IgD-negative memory B cell (primary cell): Measurements from ENCODE around the gene NEBL. TPM values are rescaled to one million over a fixed set of nuclear protein-coding genes. Genes with fewer than 3 reads are reported as not detected.

Experiments
- H3K27ac Mint-ChIP-seq, 3 donors: one replicate each; pipeline ENCODE4 v1.8.0; 2020 to 2022; ENCODE audit warnings: mild to moderate bottlenecking in 3 of 3, mixed read lengths in 3 of 3, moderate library complexity in 1 of 3
- H3K27me3 Mint-ChIP-seq: one replicate; pipeline ENCODE4 v1.8.0; 2021; ENCODE audit warnings: mixed read lengths
- H3K36me3 Mint-ChIP-seq: one replicate; pipeline ENCODE4 v1.8.0; 2020; ENCODE audit warnings: mild to moderate bottlenecking, mixed read lengths
- H3K4me1 Mint-ChIP-seq, 3 donors: one replicate each; pipeline ENCODE4 v1.8.0; 2020 to 2022; ENCODE audit warnings: mixed read lengths in 3 of 3, mild to moderate bottlenecking in 1 of 3
- H3K4me3 Mint-ChIP-seq, 4 donors: one replicate each; pipeline ENCODE4 v1.8.0; 2020 to 2022; ENCODE audit warnings: mild to moderate bottlenecking in 4 of 4, mixed read lengths in 4 of 4, moderate library complexity in 3 of 4
- H3K9me3 Mint-ChIP-seq, 3 donors: one replicate each; pipeline ENCODE4 v1.8.0; 2020 to 2021; ENCODE audit warnings: mixed read lengths in 3 of 3, mild to moderate bottlenecking in 1 of 3
- polyA plus RNA-seq: library from polyadenylated mRNA; unstranded; fragments of 300-500 nt; fragmentation: Illumina TruSeq; gene quantifications from one replicate; pipeline ENCODE4 v1.2.3, GENCODE V29; 2021

Gene NEBL
- polyA plus RNA-seq, 1 donor from 2014 or later: not detected

- Mint-ChIP-seq H3K4me3 (no peak overlapping the region), H3K27ac (no peak overlapping the region), H3K9me3 (peaks cover 2 to 9% (median 3%) of the 10 kb centered on the region in 3 donors), H3K4me1 (no peaks in the 10 kb centered on the region), H3K27me3 (no peaks in the 10 kb centered on the region), H3K36me3 (no peaks in the 10 kb centered on the region)
These were observed 41.6 kb downstream of the NEBL start for GRCh38 chr10:20855398-20856038.

DNA sequence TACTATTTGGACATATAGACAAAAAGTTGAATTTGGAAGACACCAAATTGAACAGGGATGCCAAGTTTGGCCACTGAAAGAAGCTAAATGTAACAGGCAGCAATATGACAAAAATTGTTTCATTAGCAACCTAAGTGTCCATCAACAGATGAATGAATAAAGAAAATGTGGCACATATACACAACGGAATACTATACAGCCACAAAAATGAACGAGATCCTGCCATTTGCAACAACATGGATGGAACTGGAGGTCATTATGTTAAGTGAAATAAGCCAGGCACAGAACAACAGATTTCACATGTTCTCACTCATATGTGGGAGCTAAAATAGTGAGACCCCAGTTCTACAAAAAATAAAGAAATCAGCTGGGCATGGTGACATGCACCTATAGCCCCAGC is 43.8 kb downstream of the NEBL start:
- H3K27ac Mint-ChIP-seq: no peak overlapping the region
- no peaks in the 10 kb centered on the region for H3K27me3 Mint-ChIP-seq
- no peaks in the 10 kb centered on the region for H3K4me1 Mint-ChIP-seq
- H3K4me3 Mint-ChIP-seq: no peak overlapping the region
- H3K36me3 Mint-ChIP-seq: no peaks in the 10 kb centered on the region
- peaks cover 7 to 22% (median 8%) of the 10 kb centered on the region in 3 donors for H3K9me3 Mint-ChIP-seq

GRCh38 chr10:20852303-20852702 is 44.8 kb downstream of the NEBL start:
- Mint-ChIP-seq H3K9me3 (peaks cover 7 to 22% (median 9%) of the 10 kb centered on the region in 3 donors), H3K27me3 (no peaks in the 10 kb centered on the region)

GRCh38 chr10:20847512-20847911 is 49.6 kb downstream of the NEBL start:
- no peaks in the 10 kb centered on the region for H3K4me1 Mint-ChIP-seq
- no peaks in the 10 kb centered on the region for H3K27me3 Mint-ChIP-seq
- H3K4me3 Mint-ChIP-seq: no peak overlapping the region
- H3K27ac Mint-ChIP-seq: no peak overlapping the region
- H3K9me3 Mint-ChIP-seq: peaks cover 4 to 13% (median 7%) of the 10 kb centered on the region in 3 donors
- H3K36me3 Mint-ChIP-seq: peaks cover 2% of the 10 kb centered on the region

More at GRCh38 chr10:20852303-20852702, 44.8 kb downstream of the NEBL start:
- no peak overlapping the region for H3K4me3 Mint-ChIP-seq
- H3K4me1 Mint-ChIP-seq: no peaks in the 10 kb centered on the region
- no peak overlapping the region for H3K27ac Mint-ChIP-seq
- no peaks in the 10 kb centered on the region for H3K36me3 Mint-ChIP-seq

- Mint-ChIP-seq H3K27ac (no peak overlapping the region), H3K36me3 (peaks cover 2% of the 10 kb centered on the region), H3K4me1 (no peaks in the 10 kb centered on the region), H3K9me3 (peaks cover 5 to 13% (median 7%) of the 10 kb centered on the region in 3 donors), H3K4me3 (no peak overlapping the region), H3K27me3 (no peaks in the 10 kb centered on the region)
These were observed 50.8 kb downstream of the NEBL start for GRCh38 chr10:20846263-20846662.

GRCh38 chr10:20841419-20841818 is 55.7 kb downstream of the NEBL start:
- H3K4me3 Mint-ChIP-seq: no peak overlapping the region
- H3K36me3 Mint-ChIP-seq: peaks cover 2% of the 10 kb centered on the region
- peaks cover 2 to 6% (median 5%) of the 10 kb centered on the region in 3 donors for H3K9me3 Mint-ChIP-seq
- no peaks in the 10 kb centered on the region for H3K27me3 Mint-ChIP-seq
- H3K4me1 Mint-ChIP-seq: no peaks in the 10 kb centered on the region
- no peak overlapping the region for H3K27ac Mint-ChIP-seq

DNA sequence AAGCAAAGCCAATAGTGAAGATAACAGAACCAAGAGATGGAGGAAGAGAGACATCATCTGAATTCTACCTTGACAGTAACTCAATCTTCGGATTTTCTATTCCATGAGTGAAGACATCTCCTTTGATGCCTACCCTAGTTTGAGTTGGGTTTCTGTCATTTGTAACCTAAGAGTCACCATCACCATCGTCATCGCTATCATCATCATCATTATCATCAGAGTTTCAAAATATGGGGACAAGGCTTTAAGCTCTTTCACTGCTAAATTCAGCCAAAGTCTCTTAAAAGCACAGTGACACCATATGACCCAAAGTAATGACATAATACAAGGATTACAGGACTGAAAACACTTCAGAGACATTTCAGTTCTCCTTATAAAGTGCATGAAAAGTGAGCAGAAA is 57.2 kb downstream of the NEBL start:
- Mint-ChIP-seq H3K9me3 (peaks cover 2 to 6% (median 5%) of the 10 kb centered on the region in 3 donors), H3K36me3 (peaks cover 2% of the 10 kb centered on the region), H3K4me3 (no peak overlapping the region)

DNA sequence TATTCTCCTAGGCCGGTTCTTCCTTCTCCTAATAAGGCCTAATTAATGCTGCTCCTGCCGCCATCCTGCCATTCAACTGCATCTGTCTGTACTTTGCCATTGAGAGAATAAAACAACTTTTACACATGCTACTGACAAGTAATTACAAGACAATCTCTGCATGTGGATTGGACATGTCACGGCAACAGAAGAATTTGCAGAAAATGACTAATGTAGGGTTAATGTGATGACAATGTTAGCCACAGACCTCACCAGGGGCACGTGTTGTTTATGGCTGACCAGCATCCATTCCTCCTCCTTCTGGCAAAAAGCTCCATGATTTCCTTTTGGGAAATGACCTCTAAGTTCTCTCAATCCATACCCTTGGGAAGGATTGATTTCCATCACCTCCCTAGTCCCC is 58.0 kb downstream of the NEBL start:
- H3K27ac Mint-ChIP-seq: no peak overlapping the region
- peaks cover 2 to 6% (median 5%) of the 10 kb centered on the region in 3 donors for H3K9me3 Mint-ChIP-seq
- H3K4me1 Mint-ChIP-seq: no peaks in the 10 kb centered on the region
- peaks cover 2% of the 10 kb centered on the region for H3K36me3 Mint-ChIP-seq
- no peak overlapping the region for H3K4me3 Mint-ChIP-seq
- H3K27me3 Mint-ChIP-seq: no peaks in the 10 kb centered on the region

More for the DNA sequence above, 57.2 kb downstream of the NEBL start:
- H3K27me3 Mint-ChIP-seq: no peaks in the 10 kb centered on the region
- no peak overlapping the region for H3K27ac Mint-ChIP-seq
- H3K4me1 Mint-ChIP-seq: no peaks in the 10 kb centered on the region

GRCh38 chr10:20836401-20836800 is 60.7 kb downstream of the NEBL start:
- Mint-ChIP-seq H3K27ac (no peak overlapping the region), H3K4me3 (no peak overlapping the region), H3K9me3 (peaks cover under 1 to 6% (median 5%) of the 10 kb centered on the region in 3 donors), H3K4me1 (no peaks in the 10 kb centered on the region), H3K36me3 (no peaks in the 10 kb centered on the region), H3K27me3 (no peaks in the 10 kb centered on the region)

DNA sequence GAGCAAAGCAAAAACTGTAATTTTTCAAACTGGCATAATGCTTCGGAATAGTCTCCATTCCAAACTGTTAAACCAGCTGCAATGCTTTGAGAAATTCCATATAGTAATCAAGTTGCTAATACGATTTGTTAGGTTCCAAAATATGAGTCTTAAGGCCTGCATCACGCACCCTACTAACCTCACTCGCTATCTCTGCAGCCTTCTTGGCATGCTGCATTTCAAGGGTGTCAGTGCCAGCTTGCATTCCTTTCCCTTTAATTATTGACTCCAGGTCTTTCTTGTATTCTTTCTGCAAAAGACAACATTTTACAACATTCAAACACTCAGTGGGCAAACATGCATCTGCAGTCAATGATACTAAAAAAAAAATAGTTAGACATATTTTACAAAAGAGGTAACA is 61.8 kb downstream of the NEBL start:
- Mint-ChIP-seq H3K9me3 (peaks cover 0 to 7% (median 6%) of the 10 kb centered on the region in 3 donors), H3K4me1 (no peaks in the 10 kb centered on the region), H3K4me3 (no peak overlapping the region), H3K27ac (no peak overlapping the region), H3K27me3 (no peaks in the 10 kb centered on the region), H3K36me3 (no peaks in the 10 kb centered on the region)

DNA sequence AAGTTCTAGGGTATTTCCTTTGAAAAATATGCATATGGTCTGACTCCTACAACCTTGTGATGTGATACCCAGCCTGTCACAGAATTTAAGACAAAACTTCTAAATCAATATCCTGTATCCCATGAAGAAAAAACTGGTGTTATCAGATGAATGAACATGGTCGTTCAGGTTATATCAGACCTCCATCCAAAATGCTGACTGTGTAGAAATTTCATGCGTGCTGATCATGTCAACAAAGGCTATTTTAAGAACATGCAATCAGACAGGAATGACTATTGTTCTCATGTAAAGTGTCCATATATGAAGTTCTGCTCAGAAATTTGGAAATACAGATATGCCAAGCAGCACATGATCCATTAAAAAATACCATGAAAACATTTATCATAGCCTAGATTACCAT is 62.3 kb downstream of the NEBL start:
- Mint-ChIP-seq H3K4me1 (no peaks in the 10 kb centered on the region), H3K27ac (no peak overlapping the region), H3K36me3 (no peaks in the 10 kb centered on the region), H3K9me3 (peaks cover 0 to 7% (median 6%) of the 10 kb centered on the region in 3 donors), H3K4me3 (no peak overlapping the region), H3K27me3 (no peaks in the 10 kb centered on the region)

DNA sequence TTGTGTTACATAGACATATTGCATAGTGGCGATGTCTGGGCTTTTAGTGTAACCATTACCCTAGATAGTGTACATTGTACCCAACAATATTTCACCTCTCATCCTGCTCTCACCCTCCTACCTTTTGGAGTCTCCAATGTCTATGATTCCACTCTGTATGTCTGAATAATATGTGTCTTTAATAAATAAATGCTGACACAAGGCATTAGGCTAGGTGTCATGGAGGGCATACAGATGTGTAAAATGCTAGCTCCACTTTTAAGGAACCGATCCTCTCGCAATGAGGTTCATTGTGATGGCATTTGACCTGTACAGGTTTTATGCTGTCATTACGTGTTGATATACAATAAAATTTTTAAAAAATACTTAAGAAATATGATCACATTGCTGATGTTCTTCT is 74.3 kb downstream of the NEBL start:
- H3K27ac Mint-ChIP-seq: no peak overlapping the region
- no peaks in the 10 kb centered on the region for H3K4me1 Mint-ChIP-seq
- H3K9me3 Mint-ChIP-seq: peaks cover 0 to 3% (median 0%) of the 10 kb centered on the region in 3 donors
- H3K4me3 Mint-ChIP-seq: no peak overlapping the region
- H3K36me3 Mint-ChIP-seq: no peaks in the 10 kb centered on the region
- H3K27me3 Mint-ChIP-seq: no peaks in the 10 kb centered on the region

DNA sequence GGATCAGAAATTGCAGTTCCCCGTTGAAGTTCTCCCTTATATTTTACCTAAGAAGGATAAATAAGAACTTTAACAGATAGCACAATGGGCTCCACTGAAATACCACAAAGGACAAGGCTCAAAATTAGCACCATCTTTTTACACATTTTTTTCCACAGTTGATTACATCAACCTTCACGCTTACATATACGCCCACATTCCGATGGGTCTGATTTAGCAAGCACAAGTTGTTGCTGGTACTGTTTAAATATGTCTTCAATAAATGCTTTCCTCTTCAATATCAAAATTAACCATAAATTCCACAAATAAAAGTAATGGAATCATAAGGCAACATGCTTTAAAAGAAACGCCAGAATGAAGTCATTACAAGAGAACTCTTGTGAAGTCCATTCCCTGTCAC is 79.5 kb downstream of the NEBL start:
- Mint-ChIP-seq H3K27ac (no peak overlapping the region), H3K36me3 (no peaks in the 10 kb centered on the region), H3K9me3 (peaks cover 0 to 2% (median 0%) of the 10 kb centered on the region in 3 donors), H3K27me3 (no peaks in the 10 kb centered on the region), H3K4me3 (no peak overlapping the region), H3K4me1 (no peaks in the 10 kb centered on the region)

DNA sequence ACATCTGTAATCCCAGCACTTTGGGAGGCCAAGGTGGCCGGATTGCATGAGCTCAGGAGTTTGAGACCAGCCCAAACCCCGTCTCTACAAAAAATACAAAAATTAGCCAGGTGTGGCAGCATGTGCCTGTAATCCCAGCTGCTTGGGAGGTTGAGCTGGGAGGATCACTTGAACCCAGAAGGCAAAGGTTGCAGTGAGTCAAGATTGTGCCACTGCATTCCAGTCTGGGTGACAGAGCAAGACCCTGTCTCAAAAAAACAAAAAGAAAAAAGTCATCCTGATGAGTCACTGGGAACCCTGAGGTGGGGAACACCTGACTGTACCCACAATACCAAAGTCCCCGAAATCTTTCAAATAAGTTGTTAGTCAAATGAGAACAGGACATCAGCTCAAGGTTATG is 80.0 kb downstream of the NEBL start:
- Mint-ChIP-seq H3K4me3 (no peak overlapping the region), H3K4me1 (no peaks in the 10 kb centered on the region), H3K9me3 (peaks cover 0 to 2% (median 0%) of the 10 kb centered on the region in 3 donors), H3K36me3 (no peaks in the 10 kb centered on the region), H3K27me3 (no peaks in the 10 kb centered on the region), H3K27ac (no peak overlapping the region)

- Mint-ChIP-seq H3K4me3 (no peak overlapping the region), H3K9me3 (peaks cover 0 to 2% (median 0%) of the 10 kb centered on the region in 3 donors), H3K27ac (no peak overlapping the region), H3K36me3 (no peaks in the 10 kb centered on the region), H3K27me3 (no peaks in the 10 kb centered on the region), H3K4me1 (no peaks in the 10 kb centered on the region)
These were observed 83.0 kb downstream of the NEBL start for GRCh38 chr10:20814116-20814515.

GRCh38 chr10:20811131-20811530 is 86.0 kb downstream of the NEBL start:
- H3K27me3 Mint-ChIP-seq: no peaks in the 10 kb centered on the region
- peak overlapping the region in 1 of 3 donors; percentile 33 for H3K27ac Mint-ChIP-seq
- H3K36me3 Mint-ChIP-seq: no peaks in the 10 kb centered on the region
- no peaks in the 10 kb centered on the region for H3K9me3 Mint-ChIP-seq
- H3K4me1 Mint-ChIP-seq: no peaks in the 10 kb centered on the region
- no peak overlapping the region for H3K4me3 Mint-ChIP-seq
